T-helper 9 cell (primary cell): ENCODE measurements around the gene ARMC6.

Experiments used
- DNase-seq: peaks from one replicate; pipeline ENCODE4 v3.0.0-alpha.2; 2020

The ARMC6 gene

DNA sequence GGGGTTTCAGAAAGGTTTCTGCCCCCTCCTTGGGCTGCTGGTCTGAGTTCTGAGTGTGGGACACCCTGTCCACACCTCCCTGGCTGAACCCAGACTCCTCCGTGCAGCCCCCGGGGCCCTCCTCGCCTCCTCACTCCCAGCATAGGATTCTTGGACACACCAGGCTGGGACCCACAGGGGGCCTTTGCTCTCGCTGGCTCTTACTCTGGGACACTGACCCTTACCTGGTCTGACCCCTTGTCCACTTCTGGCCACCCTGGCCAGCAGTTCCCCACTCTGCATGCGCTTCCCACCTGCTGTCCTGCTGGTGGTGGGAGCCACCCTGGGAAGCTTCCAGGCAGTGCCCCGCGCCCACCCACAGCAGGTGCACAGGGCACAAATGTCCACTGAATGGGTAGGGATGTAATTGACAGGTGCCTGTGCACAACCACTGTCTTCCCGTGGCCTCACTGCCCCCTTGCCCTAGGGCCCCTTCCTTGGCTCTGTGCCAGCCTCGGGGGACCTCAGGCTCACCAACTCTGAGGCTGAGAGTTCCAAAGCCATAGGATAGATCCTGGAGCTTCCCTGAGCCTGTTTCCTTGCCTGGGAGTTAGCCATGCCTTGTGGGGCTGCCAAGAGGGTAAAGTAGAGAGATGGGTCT is 23.4 kb downstream of the ARMC6 start:
- no peak for DNase-seq

DNA sequence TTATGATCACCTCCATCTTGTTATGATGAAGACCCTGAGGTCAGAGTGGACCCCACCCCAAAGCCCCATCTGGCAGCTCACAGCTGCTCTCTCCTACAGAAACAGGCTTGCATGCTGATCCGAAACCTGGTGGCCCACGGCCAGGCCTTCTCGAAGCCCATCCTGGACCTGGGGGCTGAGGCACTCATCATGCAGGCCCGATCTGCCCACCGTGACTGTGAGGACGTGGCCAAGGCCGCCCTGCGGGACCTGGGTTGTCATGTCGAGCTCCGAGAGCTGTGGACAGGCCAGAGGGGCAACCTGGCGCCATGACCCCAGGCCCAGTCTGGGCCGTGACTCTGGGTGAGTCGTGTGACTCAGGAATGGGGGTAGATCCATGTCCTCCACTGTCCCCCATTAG is 23.9 kb downstream of the ARMC6 start:
- DNase-seq = no peak

- DNase-seq = no peak
These were observed 24.3 kb downstream of the ARMC6 start for GRCh38 chr19:19057720-19058119.

DNA sequence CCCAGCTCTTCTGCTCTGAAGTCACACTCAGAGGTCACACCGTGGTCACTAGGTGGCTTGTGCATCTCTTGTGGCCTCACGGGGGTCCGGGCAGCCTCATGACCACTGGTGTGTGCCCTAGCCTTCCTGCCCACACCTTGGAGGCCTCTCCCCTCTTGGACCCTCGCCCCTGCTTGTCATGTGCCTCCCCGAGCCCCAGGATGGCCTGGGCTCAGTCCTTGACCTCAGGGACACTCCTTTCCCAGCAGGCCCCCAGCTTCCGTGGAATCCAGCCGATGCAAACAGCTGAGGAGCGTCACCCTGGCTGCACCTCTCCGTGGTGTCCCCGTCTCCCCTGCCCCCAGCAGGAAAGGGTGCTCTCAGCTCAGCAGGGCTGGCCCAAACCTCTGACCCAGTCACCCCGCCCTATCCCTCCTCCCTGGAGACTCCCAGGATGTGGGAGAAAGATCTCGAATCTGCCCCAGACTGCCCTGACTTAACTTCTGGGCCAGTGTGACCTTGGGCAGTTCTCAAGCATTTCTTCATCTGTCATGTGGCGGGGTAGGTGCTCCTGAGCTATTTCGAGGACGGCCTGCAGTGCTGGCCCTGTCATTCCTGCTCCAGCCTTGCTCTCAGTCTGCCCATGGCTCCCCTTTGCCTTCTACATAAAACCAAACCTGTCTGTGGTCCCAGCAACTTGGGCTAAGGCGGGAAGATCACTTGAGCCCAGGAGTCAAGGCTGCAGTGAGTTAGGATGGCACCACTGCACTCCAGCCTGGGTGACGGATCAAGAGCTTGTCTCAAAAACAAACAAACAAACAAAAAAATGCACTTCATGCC is 25.8 kb downstream of the ARMC6 start:
- DNase-seq = no peak

GRCh38 chr19:19059837-19060611 is 26.6 kb downstream of the ARMC6 start:
- no peak for DNase-seq

DNA sequence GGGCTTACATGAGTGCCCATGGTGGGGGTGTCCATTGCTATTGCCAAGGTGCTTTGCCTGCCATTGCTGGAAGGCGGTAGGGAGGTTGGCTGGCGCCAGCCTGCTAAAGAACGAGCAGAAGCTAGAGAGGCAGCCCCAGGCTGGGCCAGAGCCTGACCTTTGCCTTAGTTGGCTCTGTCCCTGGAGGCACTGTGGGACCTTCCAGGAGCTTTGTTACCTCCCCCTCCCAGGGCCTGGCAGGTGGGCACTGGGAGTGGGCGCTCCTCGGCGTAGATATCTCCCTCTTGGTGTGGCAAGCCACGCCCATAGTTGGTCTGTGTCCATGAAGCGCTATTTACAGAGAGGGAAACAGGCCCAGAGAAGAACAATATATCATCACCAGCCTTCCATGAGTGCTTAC is 28.1 kb downstream of the ARMC6 start:
- no peak for DNase-seq

GRCh38 chr19:19062454-19063182 is 29.2 kb downstream of the ARMC6 start:
- DNase-seq = no peak

DNA sequence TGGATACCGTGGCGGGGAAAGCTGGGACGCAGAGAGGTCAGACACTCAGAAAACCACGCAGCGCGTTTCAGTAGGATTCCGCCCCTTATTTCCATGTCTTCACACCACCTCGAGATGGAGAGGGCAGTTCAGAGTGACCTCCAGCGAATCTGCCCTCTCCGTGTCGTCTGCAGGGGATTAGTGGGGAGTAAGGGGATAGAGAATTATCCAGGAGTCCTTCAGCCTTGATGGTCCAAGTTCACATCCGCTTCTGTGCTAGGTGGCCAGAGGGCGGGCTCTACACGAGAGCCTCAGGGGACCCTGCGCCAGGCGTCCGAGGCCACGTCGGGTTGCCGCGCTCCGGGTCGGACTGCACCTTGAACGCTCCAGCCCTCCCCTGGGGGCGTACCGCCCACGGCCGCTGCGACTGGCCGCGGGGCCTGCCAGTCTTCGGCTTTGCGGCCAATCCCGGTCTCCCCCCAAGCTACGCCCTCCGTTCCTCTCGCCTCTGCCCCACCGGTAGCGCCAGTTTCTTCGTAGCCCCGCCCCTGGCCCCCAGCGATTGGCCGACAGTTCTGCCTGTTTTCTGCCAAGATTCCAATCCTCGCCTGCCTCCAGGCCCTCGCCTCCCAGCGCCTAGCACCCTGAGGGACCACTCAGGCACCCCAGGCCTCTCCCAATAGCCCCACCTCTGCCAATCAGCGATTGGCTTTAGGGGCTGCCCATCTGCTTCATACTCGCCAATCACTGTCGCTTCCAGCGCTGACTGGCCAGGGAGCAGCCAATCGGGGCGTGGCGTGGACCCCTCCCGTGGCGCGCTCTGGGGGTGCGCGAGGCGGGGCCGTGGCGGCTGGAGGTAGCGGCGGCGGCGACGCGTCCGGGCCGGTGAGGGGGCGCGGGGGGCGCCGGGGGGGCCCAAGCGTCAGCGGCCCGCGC is 30.0 kb downstream of the ARMC6 start, which contains the start of gene SLC25A42:
SLC25A42 (plus strand) TSS at position 812 of the 915 bp plus-strand sequence. CDS start 32,131 bp downstream, outside the sequence.
- DNase-seq = peak; percentile 97

- no peak for DNase-seq
These were observed 30.8 kb downstream of the ARMC6 start for GRCh38 chr19:19064098-19064722.

- peak; percentile 8 for DNase-seq
These were observed 31.7 kb downstream of the ARMC6 start for GRCh38 chr19:19064811-19065745.

- DNase-seq = no peak
These were observed 34.1 kb downstream of the ARMC6 start for GRCh38 chr19:19067276-19068072.

DNA sequence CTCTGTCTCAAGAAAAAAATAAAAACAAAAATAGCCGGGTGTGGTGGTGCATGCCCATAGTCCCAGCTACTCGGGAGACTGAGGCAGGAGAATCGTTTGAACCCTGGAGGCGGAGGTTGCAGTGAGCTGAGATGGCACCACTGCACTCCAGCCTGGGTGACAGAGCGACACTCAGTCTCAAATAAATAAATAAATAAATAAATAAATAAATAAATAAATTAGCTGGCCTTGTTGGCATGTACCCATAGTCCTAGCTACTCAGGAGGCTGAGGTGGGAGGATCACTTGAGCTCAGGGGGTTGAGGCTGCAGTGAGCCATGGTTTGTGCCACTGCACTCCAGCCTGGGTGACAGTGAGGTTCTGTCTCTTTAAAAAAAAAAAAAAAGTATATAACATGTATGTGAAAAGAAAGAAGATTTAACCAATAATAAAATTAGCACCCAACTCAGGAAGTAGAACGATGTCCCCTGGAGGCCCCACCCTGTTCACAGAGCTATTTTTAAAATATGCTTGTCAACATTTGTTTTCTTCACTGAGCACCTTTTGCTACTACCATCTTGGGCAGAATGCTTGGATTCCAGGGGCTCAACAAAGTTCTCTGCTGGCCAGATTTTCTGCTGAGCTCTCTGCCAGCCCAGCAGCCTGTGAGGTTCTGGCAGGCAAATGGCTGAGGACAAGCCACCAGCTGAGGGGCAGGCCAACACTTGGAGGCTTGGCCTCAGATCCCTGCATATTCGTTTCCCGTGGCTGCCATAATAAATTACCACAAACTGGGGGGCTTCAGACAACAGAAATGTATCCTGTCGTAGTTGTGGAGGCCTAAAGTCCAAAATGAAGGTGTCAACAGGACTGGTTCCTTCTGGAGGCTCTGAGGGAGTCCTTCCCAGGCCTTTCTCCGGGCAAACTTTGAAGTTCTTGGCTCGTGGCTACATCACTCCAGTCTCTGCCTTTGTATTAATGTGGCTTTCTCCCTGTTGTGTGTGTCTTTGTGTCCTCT is 35.6 kb downstream of the ARMC6 start:
- DNase-seq = no peak

DNA sequence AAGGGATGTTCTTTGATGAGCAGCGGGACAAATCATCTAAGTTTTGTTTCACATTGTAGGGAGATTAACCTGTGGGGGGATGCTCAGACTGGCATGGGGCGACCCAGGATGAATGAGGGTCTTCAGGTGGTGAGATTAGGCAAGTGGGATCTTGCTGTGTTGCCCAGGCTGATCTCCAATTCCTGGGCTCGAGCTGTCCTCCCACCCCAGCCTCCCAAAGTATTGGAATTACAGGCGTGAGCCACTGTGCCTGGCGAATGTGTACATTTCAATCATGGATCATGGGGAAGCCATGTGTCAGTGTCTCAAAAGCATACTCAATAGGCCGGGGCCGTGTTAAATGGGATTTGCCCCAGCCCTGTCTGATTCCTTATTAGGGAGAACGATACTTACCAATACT is 38.5 kb downstream of the ARMC6 start:
- no peak for DNase-seq

DNA sequence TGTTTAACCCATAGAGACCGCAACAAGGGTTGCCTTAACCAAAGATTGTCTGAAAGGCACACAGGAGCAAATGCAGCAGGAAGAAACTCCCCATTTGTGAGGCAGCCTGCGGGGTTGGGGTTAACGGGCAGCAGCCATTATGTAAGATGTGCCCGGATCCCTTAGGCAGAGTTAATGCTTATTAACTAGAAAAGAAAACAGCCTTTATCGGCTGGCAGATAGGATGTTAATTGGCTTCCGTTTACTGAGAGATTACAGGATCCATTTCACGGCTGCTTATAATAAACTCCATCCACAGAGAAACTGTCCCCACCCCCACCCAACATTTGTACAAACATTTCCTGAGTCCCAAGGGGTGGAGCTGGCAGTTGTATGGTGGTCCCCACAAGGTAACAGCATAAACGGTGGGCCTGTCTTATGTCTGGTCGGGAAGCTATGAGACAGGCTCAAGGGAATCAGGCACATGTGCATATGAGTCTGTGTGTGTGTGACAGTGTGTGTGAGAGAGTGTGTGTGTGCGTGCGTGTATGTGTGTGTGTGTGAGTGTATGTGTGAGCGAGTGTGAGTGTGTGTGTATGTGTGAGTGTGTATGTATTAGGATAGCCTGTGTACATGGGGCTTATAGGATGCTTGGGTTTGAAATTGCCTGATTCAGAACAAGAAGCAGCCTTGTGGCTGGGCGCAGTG is 40.9 kb downstream of the ARMC6 start:
- DNase-seq = no peak

DNA sequence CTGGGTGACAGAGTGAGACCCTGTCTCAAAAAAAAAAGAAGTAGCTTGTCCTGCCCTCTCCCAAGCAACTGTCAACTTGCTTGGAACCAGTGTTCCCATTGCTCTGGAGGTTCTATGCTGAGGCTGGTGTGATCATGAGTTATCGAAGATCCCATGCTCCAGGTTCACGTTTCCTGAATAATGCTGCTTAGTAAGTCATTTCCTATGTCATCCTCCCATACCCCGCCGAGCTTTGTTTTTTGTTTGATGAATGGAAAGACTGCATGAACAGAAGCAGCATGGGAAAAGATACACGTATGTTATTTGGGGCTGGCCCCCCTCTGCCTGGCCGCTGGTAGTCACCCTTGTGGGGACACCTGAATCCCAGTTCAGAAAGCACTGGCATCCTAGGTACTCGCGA is 41.7 kb downstream of the ARMC6 start:
- no peak for DNase-seq

DNA sequence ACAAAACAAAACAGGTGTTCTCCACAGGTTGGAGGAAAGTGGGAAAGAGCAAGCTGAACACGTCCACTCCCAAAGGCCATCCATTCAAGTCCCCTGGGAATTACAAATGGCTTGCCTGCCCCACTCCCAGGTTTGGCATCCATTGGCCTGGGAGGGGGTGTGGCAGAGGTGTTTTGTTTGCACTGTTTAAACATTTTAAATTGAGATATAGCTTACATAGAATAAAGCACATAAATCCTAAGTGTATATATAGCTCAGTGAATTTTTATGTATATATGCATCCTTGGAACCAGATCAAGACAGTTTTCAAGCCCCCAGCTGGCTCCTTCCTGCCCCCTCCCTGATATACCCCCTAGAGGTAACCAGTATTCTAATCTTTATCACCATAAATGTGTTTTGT is 43.1 kb downstream of the ARMC6 start:
- no peak for DNase-seq

DNA sequence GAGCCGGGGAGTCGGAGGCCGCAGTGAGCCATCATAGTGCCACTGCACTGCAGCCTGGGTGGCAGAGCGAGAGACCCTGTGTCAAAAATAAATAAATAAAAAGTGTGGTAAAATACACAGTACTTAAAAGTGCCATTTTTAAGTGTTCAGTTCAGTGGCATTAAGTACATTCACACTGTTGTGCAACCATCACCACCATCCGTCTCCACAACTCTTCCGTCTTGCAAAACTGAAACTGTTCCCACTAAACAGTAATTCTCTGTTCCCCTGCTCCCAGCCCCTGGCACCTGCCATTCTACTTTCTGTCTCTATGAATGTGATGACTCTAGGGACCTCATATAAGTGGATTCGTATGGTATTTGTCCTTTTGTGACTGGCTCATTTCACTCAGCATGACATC is 43.7 kb downstream of the ARMC6 start:
- DNase-seq = no peak
